EH (cell line): ENCODE measurements around the gene SLA2.
"Not testable (repeated sequence)": the region's sequence is repeated elsewhere in the genome, so short reads cannot be mapped to it uniquely, and the experiment has no call there.

Source experiments
- DNase-seq: peaks from one replicate; pipeline ENCODE4 v3.0.0-alpha.2; 2015; ENCODE audit warnings: low read depth

The SLA2 gene, protein sequence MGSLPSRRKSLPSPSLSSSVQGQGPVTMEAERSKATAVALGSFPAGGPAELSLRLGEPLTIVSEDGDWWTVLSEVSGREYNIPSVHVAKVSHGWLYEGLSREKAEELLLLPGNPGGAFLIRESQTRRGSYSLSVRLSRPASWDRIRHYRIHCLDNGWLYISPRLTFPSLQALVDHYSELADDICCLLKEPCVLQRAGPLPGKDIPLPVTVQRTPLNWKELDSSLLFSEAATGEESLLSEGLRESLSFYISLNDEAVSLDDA

GRCh38 chr20:36645998-36646397 is at the start of gene SLA2:
TSS of gene SLA2 (minus strand) at chr20:36646196. CDS start at chr20:36641335, 4,861 bp downstream.
- no peak for DNase-seq

- DNase-seq, result not testable (repeated sequence)
Observed at GRCh38 chr20:36695467-36695866, 49.5 kb upstream of the SLA2 start.

GRCh38 chr20:36688630-36689029 is 42.6 kb upstream of the SLA2 start:
- no peak for DNase-seq

GRCh38 chr20:36687850-36688249 is 41.9 kb upstream of the SLA2 start:
- no peak for DNase-seq

- no peak for DNase-seq
Observed at GRCh38 chr20:36686944-36687343, 40.9 kb upstream of the SLA2 start.

- no peak for DNase-seq
Observed at GRCh38 chr20:36686504-36686903, 40.5 kb upstream of the SLA2 start.

GRCh38 chr20:36684747-36685146 is 38.8 kb upstream of the SLA2 start:
- no peak for DNase-seq

- no peak for DNase-seq
Observed at GRCh38 chr20:36682311-36682710, 36.3 kb upstream of the SLA2 start.

DNA sequence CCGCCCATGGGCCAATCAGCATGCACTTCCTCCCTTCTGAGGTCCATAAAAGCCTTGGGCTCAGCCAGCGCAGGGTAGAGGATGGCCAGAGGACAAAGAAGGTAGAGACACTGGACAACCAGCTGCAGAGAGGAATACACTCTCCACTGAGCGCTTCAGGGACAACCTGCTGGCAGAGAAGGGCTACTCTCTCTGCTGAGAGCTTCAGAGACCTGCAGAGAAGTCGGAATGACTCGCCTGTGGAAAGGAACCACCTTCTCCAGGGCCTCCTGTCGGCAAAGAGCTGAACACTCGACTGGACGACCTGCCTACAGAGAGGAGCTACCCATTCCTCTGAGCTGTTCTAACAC is 31.4 kb upstream of the SLA2 start:
- DNase-seq, result no peak

DNA sequence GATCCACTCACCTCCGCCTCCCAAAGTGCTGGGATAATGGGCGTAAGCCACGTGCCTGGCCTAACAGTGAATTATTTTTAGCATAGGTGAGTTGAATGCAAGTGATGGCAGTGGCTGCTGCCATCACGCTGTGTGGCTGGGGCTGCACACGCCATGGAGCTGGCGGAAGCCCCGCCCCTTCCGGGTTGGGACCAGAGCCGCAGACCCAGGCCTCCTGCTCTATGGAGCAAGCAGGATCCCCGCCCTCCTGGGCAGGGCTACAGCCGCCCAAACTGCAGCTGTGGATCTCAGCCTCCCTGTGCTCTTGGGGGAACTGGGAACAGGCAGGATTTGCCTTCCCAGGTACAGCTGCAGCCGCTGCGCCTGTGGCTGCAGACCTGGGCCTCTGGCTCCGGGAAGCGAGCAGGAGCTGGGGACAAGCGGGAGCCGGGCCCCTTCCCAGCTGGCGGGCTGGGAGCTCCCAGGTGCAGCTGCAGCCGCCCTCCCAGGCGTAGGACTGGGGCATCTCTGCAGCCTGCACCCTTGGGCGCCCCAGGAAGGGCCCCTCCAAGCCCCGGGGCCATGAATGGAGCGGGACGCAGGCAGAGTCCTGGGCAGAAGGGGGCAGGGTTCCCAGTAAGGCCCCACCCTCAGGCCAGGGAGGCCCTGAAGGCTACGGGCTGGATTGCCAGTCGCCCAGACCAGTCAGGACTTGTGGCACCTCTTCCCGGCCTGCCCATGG is 30.9 kb upstream of the SLA2 start:
- DNase-seq, result no peak

- DNase-seq, result not testable (repeated sequence)
Observed at GRCh38 chr20:36675545-36675944, 29.5 kb upstream of the SLA2 start.

DNA sequence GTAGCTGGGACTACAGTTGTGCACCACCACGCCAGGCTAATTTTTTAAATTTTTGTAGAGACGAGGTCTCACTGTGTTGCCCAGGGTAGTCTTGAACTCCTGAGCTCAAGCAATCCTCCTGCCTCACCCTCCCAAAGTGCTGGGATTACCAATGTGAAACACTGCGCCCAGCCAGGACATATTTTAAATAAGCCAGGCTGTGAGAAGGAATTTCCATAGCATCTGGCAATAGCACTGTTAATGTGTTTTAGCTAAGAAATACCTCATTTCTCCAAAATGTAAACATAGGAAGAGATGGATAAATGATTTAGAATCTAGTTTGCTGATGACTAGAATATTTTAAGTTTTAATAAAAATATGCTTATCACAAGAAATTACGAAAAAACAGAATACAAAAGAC is 27.0 kb upstream of the SLA2 start:
- no peak for DNase-seq

- no peak for DNase-seq
Observed at GRCh38 chr20:36670665-36671357, 24.8 kb upstream of the SLA2 start.

GRCh38 chr20:36666181-36666740 is 20.3 kb upstream of the SLA2 start:
- DNase-seq, result peak; percentile 37

- no peak for DNase-seq
Observed at GRCh38 chr20:36663031-36663430, 17.0 kb upstream of the SLA2 start.

GRCh38 chr20:36658300-36658699 is 12.3 kb upstream of the SLA2 start:
- no peak for DNase-seq

DNA sequence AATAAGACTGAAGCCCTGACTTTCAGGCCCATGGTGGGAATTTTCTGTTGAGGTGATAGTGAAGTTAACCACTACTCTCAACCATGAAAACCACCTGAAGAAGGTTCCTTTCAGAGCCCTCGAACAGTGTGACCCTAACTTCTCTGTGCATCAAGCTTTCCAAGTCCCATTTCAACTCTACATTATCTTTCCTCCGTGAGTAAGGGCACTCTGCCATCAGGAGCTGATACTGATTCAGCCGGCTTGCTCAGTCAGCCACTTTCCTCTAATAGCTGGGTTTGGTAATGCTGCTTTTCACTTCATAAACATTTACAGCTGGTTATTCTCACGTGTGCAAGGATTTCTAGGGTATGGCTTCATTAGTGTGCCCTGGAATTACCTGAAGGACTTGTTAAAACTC is 10.7 kb upstream of the SLA2 start:
- no peak for DNase-seq

DNA sequence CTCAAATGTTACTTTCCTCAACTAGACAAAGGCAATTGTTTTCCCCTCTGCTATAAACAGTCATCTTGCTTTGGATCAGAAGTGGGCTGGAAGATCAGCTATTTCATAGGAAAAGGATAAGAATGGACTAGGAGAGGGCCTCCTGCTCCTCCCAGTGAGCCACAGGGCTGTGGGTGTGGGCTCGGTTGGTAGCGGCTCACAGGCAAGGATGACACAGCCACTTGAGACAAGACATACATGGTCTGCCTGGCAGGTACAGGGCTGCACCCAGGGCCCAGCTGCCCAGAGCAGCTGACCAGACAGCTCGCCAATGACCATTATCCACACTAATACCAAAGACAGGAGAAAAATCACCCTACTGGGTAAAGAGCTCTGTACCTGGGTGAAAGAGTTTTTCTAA is 9.0 kb upstream of the SLA2 start:
- no peak for DNase-seq

GRCh38 chr20:36654506-36654905 is 8.5 kb upstream of the SLA2 start:
- DNase-seq, result no peak

GRCh38 chr20:36653456-36653855 is 7.5 kb upstream of the SLA2 start:
- DNase-seq, result no peak

DNA sequence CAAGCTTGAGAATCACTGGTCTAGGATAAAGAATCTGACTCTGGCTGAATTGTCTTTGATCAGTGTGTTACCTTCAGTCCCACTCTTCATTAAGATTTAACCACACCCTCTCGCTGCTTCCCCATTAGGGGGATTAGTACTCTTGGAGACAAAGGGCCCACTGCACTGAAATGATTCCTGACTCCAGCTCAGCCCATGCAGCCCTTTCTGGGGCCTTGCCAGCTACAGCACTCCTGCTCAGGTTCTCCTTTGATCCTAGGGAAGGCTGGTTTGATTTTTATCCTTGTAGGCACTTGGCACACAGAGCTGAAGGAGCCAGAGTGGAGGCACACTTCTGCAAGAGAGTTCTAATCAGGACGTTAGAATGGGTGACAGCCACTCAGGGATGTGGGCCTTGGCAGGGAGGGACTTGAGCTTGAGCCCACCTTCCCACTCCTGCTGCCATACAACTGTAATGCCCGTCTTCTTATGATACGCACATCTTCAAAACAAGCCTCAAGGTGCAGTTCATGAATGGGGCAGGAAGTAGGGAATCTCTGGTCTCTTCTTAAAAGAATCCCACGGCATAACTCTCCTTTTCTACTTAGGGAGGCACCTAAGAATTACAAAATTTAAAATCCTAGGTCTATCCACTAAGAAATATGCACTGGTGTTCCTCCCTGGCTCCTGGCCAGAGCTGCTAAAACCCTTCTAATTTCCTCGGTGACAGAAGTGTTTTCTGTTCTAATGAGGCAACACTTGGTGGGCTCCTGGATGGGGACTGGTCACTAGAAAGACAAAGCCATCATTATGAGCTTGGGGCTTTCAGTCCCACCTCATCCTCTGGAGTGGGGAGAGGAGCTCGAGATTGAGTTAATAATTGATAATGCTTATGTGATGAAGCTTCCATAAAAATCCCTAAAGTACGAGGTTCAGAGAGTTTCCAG is 1.5 kb upstream of the SLA2 start:
- DNase-seq, result no peak

DNA sequence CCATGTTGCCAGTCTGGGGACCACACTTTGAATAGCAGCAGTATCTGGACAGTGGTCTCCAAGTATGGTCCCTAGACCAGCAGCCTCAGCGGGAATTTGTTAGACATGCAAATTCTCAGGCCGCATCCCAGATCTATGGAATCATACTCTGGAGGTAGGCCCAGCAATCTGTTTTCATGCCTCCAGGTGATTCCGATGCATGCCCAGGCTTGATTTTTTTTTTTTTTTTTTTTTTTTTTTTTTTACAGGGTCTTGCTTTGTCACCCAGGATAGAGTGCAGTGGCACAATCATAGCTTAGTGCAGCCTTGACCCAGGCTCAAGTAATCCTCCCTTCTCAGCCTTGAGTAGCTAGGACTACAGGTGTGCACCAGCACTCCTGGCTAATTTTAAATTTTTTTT is 682 bp upstream of the SLA2 start:
- DNase-seq, result no peak
